GM18907 (cell line): ENCODE results near the gene ASAP2.

ENCODE experiments used
- ATAC-seq: cut with Tn5 transposase; IDR thresholded peaks from one replicate; pipeline ENCODE4 v1.9.1; 2021; ENCODE audit warnings: mild to moderate bottlenecking, moderate library complexity; ENCODE audit not compliant: unreplicated experiment

Gene ASAP2

DNA sequence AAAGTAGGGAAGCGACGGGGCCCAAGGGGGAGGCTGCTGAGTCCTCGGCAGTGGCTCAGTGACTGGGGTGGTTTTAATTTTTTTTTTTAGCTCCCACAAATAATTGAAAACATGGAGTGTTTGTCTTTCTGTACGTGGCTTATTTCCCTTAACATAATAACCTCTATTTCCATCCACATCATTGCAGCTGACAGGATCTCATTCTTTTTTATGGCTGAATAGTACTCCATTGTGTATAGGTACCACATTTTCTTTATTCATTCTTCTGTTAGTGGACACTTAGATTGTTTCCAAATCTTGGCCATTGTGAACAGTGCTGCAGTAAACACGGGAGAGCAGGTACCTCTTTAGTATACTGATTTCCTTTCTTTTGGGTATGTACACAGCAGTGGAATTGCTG, 65.1 kb downstream of the ASAP2 start:
- ATAC-seq: no peak

GRCh38 chr2:9273486-9274130, 67.0 kb downstream of the ASAP2 start:
- ATAC-seq: no peak

GRCh38 chr2:9274701-9275343, 68.2 kb downstream of the ASAP2 start:
- no peak for ATAC-seq

DNA sequence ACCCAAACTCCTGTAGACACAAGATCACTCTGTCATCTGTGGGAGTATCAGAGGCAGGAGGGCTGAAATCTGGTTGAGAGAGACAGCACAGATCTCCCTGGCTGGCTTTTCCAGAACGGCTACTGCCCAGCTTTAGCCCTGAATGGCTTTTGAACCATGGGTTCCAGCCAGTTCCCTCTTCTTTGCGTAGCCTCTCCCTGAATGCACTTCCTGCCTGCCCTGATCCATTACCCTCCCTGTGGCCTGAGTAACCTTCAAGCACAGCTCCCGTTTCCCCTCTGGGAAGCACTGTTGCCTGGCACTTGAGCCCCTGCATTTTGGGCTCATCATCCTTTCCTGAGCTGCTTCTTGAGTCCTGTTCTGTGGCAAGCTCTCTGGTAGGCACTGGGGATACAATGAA, 68.8 kb downstream of the ASAP2 start:
- no peak for ATAC-seq

DNA sequence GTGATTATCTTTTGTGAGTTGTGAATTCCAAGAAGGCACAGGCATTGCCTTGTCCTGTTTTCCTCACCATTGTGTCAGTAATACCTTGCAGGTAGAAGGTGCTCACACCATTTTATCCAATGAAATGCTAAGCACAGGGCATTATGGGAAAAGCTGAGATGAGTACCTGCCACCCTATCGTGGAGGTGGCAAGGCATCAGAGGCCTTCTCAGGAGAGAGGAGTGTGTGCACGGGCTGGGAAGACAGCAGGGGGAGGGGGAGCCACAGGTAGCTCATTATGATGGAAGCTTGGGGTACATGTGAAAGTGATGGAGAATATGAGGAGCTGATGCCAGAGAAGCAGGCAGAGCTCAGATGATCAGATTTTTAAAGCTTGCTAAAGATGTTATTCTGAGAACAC, 69.5 kb downstream of the ASAP2 start:
- ATAC-seq: no peak

DNA sequence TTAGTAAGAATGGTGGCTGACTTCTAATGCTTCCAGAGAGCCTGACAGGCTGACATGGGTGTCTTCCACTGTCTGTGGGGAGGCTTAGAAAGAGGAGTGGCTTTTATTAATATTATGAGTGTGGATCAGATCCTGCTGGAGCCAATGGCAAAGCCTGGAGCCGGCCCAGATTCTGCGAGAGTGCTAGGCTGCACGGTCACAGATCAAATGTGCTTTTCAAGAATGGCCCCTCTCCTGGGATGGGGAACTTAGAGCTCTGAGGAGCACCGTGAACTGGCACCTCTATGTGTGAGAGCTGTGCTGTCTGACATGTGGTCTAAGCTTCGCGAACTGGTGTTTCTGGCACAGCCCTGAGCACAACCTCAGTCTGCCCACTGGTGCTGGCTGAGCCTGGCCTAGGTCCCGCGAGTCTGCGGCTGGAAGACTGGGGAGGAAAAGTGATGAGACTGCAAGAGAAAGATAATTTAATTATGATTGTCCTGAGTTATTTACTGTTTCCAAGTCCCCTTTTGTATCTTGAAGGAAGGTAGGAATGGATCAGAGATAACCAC, 70.4 kb downstream of the ASAP2 start:
- ATAC-seq: no peak

GRCh38 chr2:9278439-9278838, 71.8 kb downstream of the ASAP2 start:
- ATAC-seq: no peak

DNA sequence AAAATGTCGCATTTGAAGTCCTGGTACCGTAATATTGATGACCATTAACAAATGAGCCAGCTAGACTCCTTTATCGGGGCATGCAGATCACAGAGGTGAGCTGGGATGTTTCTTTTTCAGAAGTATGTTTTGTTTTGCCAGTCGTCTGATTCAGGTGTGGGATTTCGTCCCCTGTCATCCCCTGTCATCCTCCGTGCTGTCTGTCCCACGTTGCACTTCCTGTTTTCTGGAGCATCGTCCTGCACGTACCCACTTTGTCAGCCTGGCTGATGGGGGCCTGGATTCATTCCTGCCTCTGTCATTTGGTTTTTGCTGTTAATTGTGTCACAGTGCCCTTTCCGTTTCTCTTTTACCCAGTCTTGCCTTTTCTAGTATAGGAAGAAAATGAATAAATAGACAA, 72.8 kb downstream of the ASAP2 start:
- ATAC-seq: no peak

- no peak for ATAC-seq
Observed at GRCh38 chr2:9280224-9280623, 73.6 kb downstream of the ASAP2 start.

GRCh38 chr2:9281145-9281544, 74.5 kb downstream of the ASAP2 start:
- ATAC-seq: no peak

GRCh38 chr2:9282128-9283112, 75.8 kb downstream of the ASAP2 start:
- ATAC-seq: no peak

DNA sequence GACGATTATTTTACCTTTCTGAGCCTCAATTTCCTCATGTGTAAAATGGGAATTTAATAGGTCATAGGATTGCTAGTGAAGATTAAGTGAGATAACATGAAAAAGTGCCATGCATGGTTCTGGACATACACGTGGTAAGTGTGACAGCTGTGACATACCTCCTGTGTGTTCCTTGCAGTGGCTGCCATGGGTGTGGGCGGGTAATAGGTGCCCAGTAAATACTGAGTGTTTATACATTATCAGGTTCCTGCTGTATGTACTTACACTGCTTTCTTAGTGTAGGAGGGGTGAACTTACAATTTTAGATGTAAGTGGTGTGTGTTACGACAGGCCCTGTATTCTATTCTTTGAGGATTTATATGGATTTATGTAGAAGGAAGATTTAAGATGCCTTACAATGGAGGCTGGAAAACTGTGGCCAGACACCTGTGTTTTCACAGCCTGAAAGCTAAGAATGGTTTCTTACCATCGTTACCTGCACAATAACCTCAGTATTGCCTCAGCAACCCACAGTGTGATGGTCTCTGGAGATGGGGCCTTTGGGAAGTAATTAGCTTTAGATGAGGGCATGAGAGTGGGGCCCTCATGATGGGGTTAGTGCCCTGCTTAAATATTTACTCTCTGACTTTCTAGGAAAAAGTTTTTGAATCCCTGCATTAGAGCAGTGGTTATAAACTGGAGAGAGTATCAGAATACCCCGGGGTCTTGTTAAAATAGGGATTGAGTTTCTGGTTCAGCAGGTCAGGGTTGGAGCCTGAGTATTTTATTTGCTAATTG, 78.1 kb downstream of the ASAP2 start:
- no peak for ATAC-seq

DNA sequence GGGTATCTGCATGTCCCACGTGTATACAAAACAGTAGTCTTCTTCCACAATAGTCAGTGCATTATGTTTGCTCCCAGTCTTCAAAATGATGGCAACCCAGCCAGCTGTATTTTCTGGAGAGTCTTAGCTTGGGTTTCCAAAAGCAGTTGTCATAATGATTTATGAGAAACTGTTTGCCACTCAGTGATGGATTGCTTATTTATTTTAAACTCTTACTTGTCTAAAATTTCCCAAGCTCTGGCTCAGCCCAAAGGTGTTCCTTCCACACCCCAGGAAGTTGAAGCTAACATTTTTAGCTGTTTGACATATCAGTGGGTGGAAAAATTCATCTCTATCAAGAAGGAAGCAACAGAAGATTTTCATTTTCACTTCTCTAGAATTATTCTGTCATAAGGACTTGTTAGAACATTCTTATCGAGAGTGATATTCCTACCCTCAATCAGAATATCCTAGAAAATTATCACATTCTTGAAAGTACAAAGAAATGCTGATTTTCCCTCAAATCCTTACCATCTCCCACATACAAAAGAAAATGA, 78.8 kb downstream of the ASAP2 start:
- ATAC-seq: no peak

DNA sequence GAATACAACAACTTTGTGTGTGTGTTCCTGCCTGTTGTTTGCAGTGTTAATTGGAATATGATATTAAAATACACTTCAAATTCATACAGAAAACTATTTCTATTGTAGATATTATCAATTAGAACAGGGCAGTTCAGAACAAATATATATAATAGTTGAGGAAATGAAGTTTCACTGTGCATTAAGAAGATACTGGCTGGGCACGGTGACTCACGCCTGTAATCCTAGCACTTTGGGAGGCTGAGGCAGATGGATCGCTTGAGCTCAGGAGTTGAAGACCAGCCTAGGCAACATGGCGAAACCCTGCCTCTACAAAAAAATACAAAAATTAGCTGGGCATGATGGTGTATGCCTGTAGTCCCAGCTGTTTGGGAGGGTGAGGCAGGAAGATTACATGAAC, 79.3 kb downstream of the ASAP2 start:
- ATAC-seq: no peak

- ATAC-seq: no peak
Observed at GRCh38 chr2:9286554-9287399, 80.2 kb downstream of the ASAP2 start.

- no peak for ATAC-seq
Observed at GRCh38 chr2:9287400-9288045, 80.9 kb downstream of the ASAP2 start.

DNA sequence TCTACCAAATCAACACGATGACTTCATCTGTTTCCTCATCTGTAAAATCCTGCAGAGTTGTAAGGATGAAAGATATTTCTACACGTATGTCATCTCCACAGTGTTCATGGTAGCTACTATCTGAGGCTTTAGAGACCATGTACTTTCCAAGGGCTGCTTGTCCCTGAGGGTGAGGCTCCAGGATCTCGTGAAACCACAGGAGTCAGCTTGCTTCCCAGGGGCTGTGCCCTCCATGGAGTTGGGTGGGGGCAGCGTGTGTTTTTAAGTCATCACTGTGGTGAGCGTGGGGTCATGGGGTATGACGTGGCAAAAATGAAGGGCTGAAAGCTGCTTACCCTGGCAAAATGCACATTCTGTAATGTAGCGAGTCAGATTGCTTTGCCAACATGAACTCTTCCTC, 81.6 kb downstream of the ASAP2 start:
- no peak for ATAC-seq

- no peak for ATAC-seq
Observed at GRCh38 chr2:9288681-9289338, 82.2 kb downstream of the ASAP2 start.
